PC-9 (cell line): Measurements from ENCODE around the gene WWC2. TPM values are rescaled to one million over a fixed set of nuclear protein-coding genes. Genes with fewer than 3 reads are reported as not detected.

Experiments used
- BruUV-seq: library from RNA; stranded (reverse); fragments of 400-500 nt; replicated peaks from 2 replicates; lab custom pipeline; 2021; lab: Mats Ljungman, UMichigan
- CTCF ChIA-PET: fragments of 300-600 bp; sonication (Branson Sonifier 250); formaldehyde crosslinking; loops from one replicate; lab custom pipeline; 2022; ENCODE audit warnings: antibody characterized with exemption; lab: Charles Lee
- POLR2A ChIA-PET: fragments of 300-600 bp; sonication (Branson Sonifier 250); formaldehyde crosslinking; loops from one replicate; lab custom pipeline; 2022; ENCODE audit warnings: antibody characterized with exemption; ENCODE audit not compliant: unreplicated experiment; lab: Charles Lee
- DNase-seq, 2 experiments: peaks; one replicate each; pipeline versions ENCODE4 v3.0.0 to v3.0.0-alpha.2; 2015 to 2022; ENCODE audit warnings: mixed read lengths in 1 of 2
- H2AFZ ChIP-seq: fragments of 200-600 bp; sonication (generic); 2 replicates; pipeline ENCODE4 v1.8.1; 2017; ENCODE audit warnings: antibody characterized with exemption
- H3F3A ChIP-seq: fragments of 200-600 bp; sonication (generic); 2 replicates; pipeline ENCODE4 v1.8.1; 2017; ENCODE audit warnings: antibody characterized with exemption, mild to moderate bottlenecking, low read depth; ENCODE audit not compliant: insufficient read depth
- H3K27ac ChIP-seq: fragments of 200-600 bp; sonication (generic); 2 replicates; pipeline ENCODE4 v1.6.1; 2016; ENCODE audit warnings: mixed run types
- H3K27me3 ChIP-seq: fragments of 200-600 bp; sonication (generic); 2 replicates; pipeline ENCODE4 v1.6.1; 2016; ENCODE audit warnings: low read depth, mixed run types; ENCODE audit not compliant: insufficient read depth
- H3K36me3 ChIP-seq: fragments of 200-600 bp; sonication (generic); 2 replicates; pipeline ENCODE4 v1.6.1; 2016; ENCODE audit warnings: low read depth, mixed run types
- H3K4me1 ChIP-seq: fragments of 200-600 bp; sonication (generic); replicated peaks from 2 replicates; pipeline ENCODE4 v1.6.1; 2016; ENCODE audit warnings: mixed run types; ENCODE audit not compliant: insufficient read depth
- H3K4me2 ChIP-seq: fragments of 200-600 bp; sonication (generic); 2 replicates; pipeline ENCODE4 v1.6.1; 2017; ENCODE audit warnings: mixed run types
- H3K4me3 ChIP-seq: fragments of 200-600 bp; sonication (generic); 2 replicates; pipeline ENCODE4 v1.6.1; 2016; ENCODE audit warnings: mixed run types
- H3K79me2 ChIP-seq: fragments of 200-600 bp; sonication (generic); 2 replicates; pipeline ENCODE4 v1.6.1; 2017; ENCODE audit warnings: low read depth, mixed run types
- H3K9me2 ChIP-seq: fragments of 200-600 bp; sonication (generic); 2 replicates; pipeline ENCODE4 v1.8.1; 2017; ENCODE audit warnings: mild to moderate bottlenecking; ENCODE audit not compliant: insufficient read depth
- H3K9me3 ChIP-seq: fragments of 200-600 bp; sonication (generic); 2 replicates; pipeline ENCODE4 v1.8.1; 2016; ENCODE audit warnings: low read depth; ENCODE audit not compliant: insufficient read depth
- H4K20me1 ChIP-seq: fragments of 200-600 bp; sonication (generic); 2 replicates; pipeline ENCODE4 v1.8.1; 2017; ENCODE audit not compliant: insufficient read depth
- EZH2 ChIP-seq: fragments of 200-600 bp; sonication (generic); IDR thresholded peaks from 2 replicates; pipeline ENCODE4 v1.8.0; 2017; ENCODE audit warnings: antibody characterized with exemption, low read depth
- intact Hi-C: fragments of 100-400 bp; cut with micrococcal nuclease; formaldehyde crosslinking; loops from one replicate; pipeline ENCODE4 v1.10.0; 2022; ENCODE audit not compliant: unreplicated experiment
- total RNA-seq: library from RNA; stranded (reverse); gene quantifications from 2 replicates; pipeline ENCODE4 v1.2.3, GENCODE V29; 2021
- TF ChIP-seq, protein P1 (sequence below): fragments of 200-600 bp; sonication (generic); conservative IDR thresholded peaks from 2 replicates; pipeline ENCODE4 v1.6.1; 2017; ENCODE audit warnings: mixed run types, antibody characterized with exemption, mild to moderate bottlenecking, moderate library complexity

The WWC2 gene
- total RNA-seq, 1 experiment from 2014 or later: 42.3 TPM

DNA sequence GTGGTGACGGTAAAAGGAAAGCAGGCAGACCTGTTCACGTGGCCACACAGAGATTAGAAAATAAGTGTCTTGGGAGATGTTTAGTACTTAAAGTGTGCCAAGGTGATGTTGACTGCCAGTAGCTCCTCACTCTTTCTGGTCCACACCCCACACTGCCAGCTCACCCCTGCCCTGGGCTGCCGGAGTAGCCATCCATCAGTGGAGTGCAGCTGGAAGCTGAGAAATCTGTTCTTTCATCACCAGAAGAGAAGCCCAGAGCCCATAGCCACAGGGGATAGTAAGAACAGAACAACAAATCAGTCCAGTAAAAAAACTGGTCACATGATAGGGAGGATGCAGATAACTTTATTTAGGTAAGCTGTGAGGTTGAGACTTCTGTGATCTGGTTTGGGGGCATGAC, 64.1 kb downstream of the WWC2 start:
- H3K27me3 ChIP-seq: no peaks in the 10 kb centered on the region
- H3F3A ChIP-seq: no peaks in the 10 kb centered on the region
- H3K9me3 ChIP-seq: no peaks in the 10 kb centered on the region
- POLR2A ChIA-PET: no interaction called here
- H3K79me2 ChIP-seq: 0 out of 2 replicates have a peak, but pooled peaks cover 3% of the 10 kb centered on the region
- CTCF ChIA-PET: no interaction called here
- no peaks in the 10 kb centered on the region for H4K20me1 ChIP-seq
- DNase-seq: no peak
- BruUV-seq: no TSS peak
- H3K9me2 ChIP-seq: no peaks in the 10 kb centered on the region
- H2AFZ ChIP-seq: no peak overlapping the region
- intact Hi-C loops: no loop called here
- TF ChIP-seq, protein P1, sequence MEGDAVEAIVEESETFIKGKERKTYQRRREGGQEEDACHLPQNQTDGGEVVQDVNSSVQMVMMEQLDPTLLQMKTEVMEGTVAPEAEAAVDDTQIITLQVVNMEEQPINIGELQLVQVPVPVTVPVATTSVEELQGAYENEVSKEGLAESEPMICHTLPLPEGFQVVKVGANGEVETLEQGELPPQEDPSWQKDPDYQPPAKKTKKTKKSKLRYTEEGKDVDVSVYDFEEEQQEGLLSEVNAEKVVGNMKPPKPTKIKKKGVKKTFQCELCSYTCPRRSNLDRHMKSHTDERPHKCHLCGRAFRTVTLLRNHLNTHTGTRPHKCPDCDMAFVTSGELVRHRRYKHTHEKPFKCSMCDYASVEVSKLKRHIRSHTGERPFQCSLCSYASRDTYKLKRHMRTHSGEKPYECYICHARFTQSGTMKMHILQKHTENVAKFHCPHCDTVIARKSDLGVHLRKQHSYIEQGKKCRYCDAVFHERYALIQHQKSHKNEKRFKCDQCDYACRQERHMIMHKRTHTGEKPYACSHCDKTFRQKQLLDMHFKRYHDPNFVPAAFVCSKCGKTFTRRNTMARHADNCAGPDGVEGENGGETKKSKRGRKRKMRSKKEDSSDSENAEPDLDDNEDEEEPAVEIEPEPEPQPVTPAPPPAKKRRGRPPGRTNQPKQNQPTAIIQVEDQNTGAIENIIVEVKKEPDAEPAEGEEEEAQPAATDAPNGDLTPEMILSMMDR: no peak
- no peak for TF ChIP-seq EZH2
- no peak overlapping the region for H3K4me3 ChIP-seq
- H3K4me1 ChIP-seq: peaks cover 18% of the 10 kb centered on the region
- no peak overlapping the region for H3K4me2 ChIP-seq
- H3K27ac ChIP-seq: no peak overlapping the region
- H3K36me3 ChIP-seq: no peaks in the 10 kb centered on the region

DNA sequence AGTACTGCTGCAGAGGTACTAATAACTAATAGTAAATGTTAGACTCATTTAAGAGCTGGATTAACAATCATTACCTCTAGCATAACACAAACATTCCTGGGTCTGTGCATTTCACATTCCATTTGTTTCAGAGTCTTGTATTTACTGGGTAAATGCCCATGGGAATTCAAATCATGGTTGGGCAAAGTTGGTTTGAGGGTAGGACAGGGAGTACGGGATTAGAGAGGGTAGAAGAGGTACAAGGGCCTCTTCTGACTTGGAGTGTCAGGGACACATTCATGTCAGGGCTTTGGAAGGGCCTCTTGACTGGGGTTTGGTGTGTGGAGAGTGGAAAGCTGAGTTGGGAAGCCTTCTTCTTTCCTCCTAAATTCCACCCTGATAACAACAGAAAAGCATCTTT, 65.9 kb downstream of the WWC2 start:
- Histone ChIP-seq H2AFZ (no peak overlapping the region), H4K20me1 (no peaks in the 10 kb centered on the region), H3K4me2 (0 out of 2 replicates have a peak overlapping the region, but pooled peaks have one; percentile 28), H3K9me3 (no peaks in the 10 kb centered on the region), H3K79me2 (0 out of 2 replicates have a peak, but pooled peaks cover 3% of the 10 kb centered on the region), H3F3A (no peaks in the 10 kb centered on the region), H3K27ac (0 out of 2 replicates have a peak overlapping the region, but pooled peaks have one; percentile 43), H3K9me2 (no peaks in the 10 kb centered on the region), H3K36me3 (no peaks in the 10 kb centered on the region), H3K4me1 (peaks cover 18% of the 10 kb centered on the region), H3K4me3 (no peak overlapping the region), H3K27me3 (no peaks in the 10 kb centered on the region)
- BruUV-seq: no TSS peak
- no peak for TF ChIP-seq EZH2
- TF ChIP-seq, protein P1: no peak
- ChIA-PET POLR2A (interaction anchor here (0.7 kb wide), 1 partner anchor 22 kb away, joined by 4 read pairs; no protein-coding TSS in a partner anchor), CTCF (no interaction called here)
- DNase-seq: no peak
- intact Hi-C loops: no loop called here

DNA sequence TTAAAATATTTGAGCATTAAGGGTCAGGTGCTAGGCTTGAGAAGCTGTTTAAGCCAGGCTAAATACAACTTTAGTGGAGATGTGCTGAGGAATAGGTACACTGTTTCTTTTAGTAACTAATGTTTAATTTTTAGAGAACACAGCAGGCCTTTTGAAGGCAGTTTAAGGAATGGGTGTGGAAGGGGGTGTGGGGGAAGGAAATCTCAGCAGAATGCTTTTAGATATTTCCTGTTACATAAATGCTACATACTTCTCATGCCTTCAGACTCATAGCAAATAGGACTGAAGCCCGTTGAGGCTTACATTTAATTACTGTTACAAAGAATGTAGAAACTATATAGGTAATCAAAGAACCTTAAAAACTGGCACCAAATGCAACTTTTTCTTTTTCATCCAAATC, 66.3 kb downstream of the WWC2 start:
- TF ChIP-seq EZH2: no peak
- TF ChIP-seq, protein P1: no peak
- H3K9me2 ChIP-seq: no peaks in the 10 kb centered on the region
- H3K4me2 ChIP-seq: peak overlapping the region; percentile 28; the same call in 1 of the 2 replicates
- no peaks in the 10 kb centered on the region for H3F3A ChIP-seq
- no peaks in the 10 kb centered on the region for H3K27me3 ChIP-seq
- H3K4me3 ChIP-seq: no peak overlapping the region
- H3K9me3 ChIP-seq: no peaks in the 10 kb centered on the region
- H2AFZ ChIP-seq: no peak overlapping the region
- 0 out of 2 replicates have a peak overlapping the region, but pooled peaks have one; percentile 43 for H3K27ac ChIP-seq
- intact Hi-C loops: no loop called here
- ChIA-PET POLR2A (interaction anchor here (0.7 kb wide), 1 partner anchor 21 kb away, joined by 4 read pairs; no protein-coding TSS in a partner anchor), CTCF (no interaction called here)
- no TSS peak for BruUV-seq
- 0 out of 2 replicates have a peak, but pooled peaks cover 3% of the 10 kb centered on the region for H3K79me2 ChIP-seq
- peak in 1 of 2 experiments; percentile 51 for DNase-seq
- peaks cover 18% of the 10 kb centered on the region for H3K4me1 ChIP-seq
- H4K20me1 ChIP-seq: no peaks in the 10 kb centered on the region
- no peaks in the 10 kb centered on the region for H3K36me3 ChIP-seq
